Activated T-helper 2 cell treated with anti-CD3 and anti-CD28 coated beads, Interferon-gamma antibody, Interleukin-2, Interleukin-4, amounts not matched to agents 10 μg/mL and 5 μg/mL and 100 μg/mL, durations not matched to agents 14 hours and 24 hours and 36 hours (primary cell): ENCODE data around the gene ZFYVE28. TPM values are rescaled to one million over a fixed set of nuclear protein-coding genes. Genes with fewer than 3 reads are reported as not detected.

ENCODE experiments used
- DNase-seq: peaks from one replicate; pipeline ENCODE4 v3.0.0; 2021; ENCODE audit warnings: low spot score
- H3K27ac Mint-ChIP-seq: one replicate; pipeline ENCODE4 v1.8.0; 2021; ENCODE audit warnings: mixed read lengths
- H3K27me3 Mint-ChIP-seq: one replicate; pipeline ENCODE4 v1.8.0; 2021; ENCODE audit warnings: low read depth, mixed read lengths
- H3K36me3 Mint-ChIP-seq: one replicate; pipeline ENCODE4 v1.8.0; 2021; ENCODE audit warnings: low read depth, mixed read lengths
- H3K4me1 Mint-ChIP-seq: one replicate; pipeline ENCODE4 v1.8.0; 2021; ENCODE audit warnings: low read depth, mixed read lengths
- H3K4me3 Mint-ChIP-seq: one replicate; pipeline ENCODE4 v1.8.0; 2021; ENCODE audit warnings: low read depth, mild to moderate bottlenecking, moderate library complexity, mixed read lengths
- H3K9me3 Mint-ChIP-seq: one replicate; pipeline ENCODE4 v1.8.0; 2021; ENCODE audit warnings: mixed read lengths
- intact Hi-C: fragments of 100-400 bp; cut with micrococcal nuclease; formaldehyde crosslinking; loops from one replicate; pipeline ENCODE4 v1.15.1; 2023
- total RNA-seq: library from RNA; stranded (reverse); gene quantifications from 2 replicates; pipeline ENCODE4 v1.2.3, GENCODE V29; 2022

Gene ZFYVE28
- total RNA-seq, 1 donor from 2014 or later, result 10.0 TPM

GRCh38 chr4:2292646-2293108 is 125.8 kb downstream of the ZFYVE28 start:
- Mint-ChIP-seq H3K4me1 (peaks cover 11% of the 10 kb centered on the region), H3K27ac (no peak overlapping the region), H3K9me3 (no peaks in the 10 kb centered on the region), H3K4me3 (no peak overlapping the region), H3K27me3 (peaks cover 5% of the 10 kb centered on the region), H3K36me3 (no peaks in the 10 kb centered on the region)
- no peak for DNase-seq
- intact Hi-C loops, result no loop called here

GRCh38 chr4:2291705-2292645 is 126.5 kb downstream of the ZFYVE28 start:
- no peak for DNase-seq
- H3K36me3 Mint-ChIP-seq, result no peaks in the 10 kb centered on the region
- H3K4me1 Mint-ChIP-seq, result peaks cover 11% of the 10 kb centered on the region
- H3K9me3 Mint-ChIP-seq, result no peaks in the 10 kb centered on the region
- H3K27me3 Mint-ChIP-seq, result peaks cover 5% of the 10 kb centered on the region
- no peak overlapping the region for H3K27ac Mint-ChIP-seq
- intact Hi-C loops, result no loop called here
- no peak overlapping the region for H3K4me3 Mint-ChIP-seq

- intact Hi-C loops, result no loop called here
- Mint-ChIP-seq H3K27ac (peak overlapping the region; percentile 46), H3K27me3 (peaks cover 5% of the 10 kb centered on the region), H3K36me3 (no peaks in the 10 kb centered on the region), H3K4me3 (peak overlapping the region; percentile 35), H3K4me1 (peaks cover 11% of the 10 kb centered on the region), H3K9me3 (no peaks in the 10 kb centered on the region)
- DNase-seq, result peak; percentile 52
Observed at GRCh38 chr4:2290974-2291704, 127.3 kb downstream of the ZFYVE28 start.

GRCh38 chr4:2290488-2290887 is 128.0 kb downstream of the ZFYVE28 start:
- Mint-ChIP-seq H3K27me3 (peaks cover 5% of the 10 kb centered on the region), H3K4me3 (no peak overlapping the region), H3K36me3 (no peaks in the 10 kb centered on the region), H3K4me1 (peaks cover 10% of the 10 kb centered on the region), H3K27ac (no peak overlapping the region), H3K9me3 (no peaks in the 10 kb centered on the region)
- intact Hi-C loops, result no loop called here
- no peak for DNase-seq

- H3K27ac Mint-ChIP-seq, result no peak overlapping the region
- H3K36me3 Mint-ChIP-seq, result no peaks in the 10 kb centered on the region
- H3K9me3 Mint-ChIP-seq, result no peaks in the 10 kb centered on the region
- intact Hi-C loops, result no loop called here
- H3K4me3 Mint-ChIP-seq, result no peak overlapping the region
- peaks cover 10% of the 10 kb centered on the region for H3K4me1 Mint-ChIP-seq
- DNase-seq, result no peak
- peaks cover 5% of the 10 kb centered on the region for H3K27me3 Mint-ChIP-seq
Observed at GRCh38 chr4:2289955-2290333, 128.5 kb downstream of the ZFYVE28 start.

- no peak overlapping the region for H3K27ac Mint-ChIP-seq
- H3K4me1 Mint-ChIP-seq, result peaks cover 10% of the 10 kb centered on the region
- intact Hi-C loops, result no loop called here
- H3K36me3 Mint-ChIP-seq, result no peaks in the 10 kb centered on the region
- no peak overlapping the region for H3K4me3 Mint-ChIP-seq
- H3K9me3 Mint-ChIP-seq, result no peaks in the 10 kb centered on the region
- no peak for DNase-seq
- peaks cover 5% of the 10 kb centered on the region for H3K27me3 Mint-ChIP-seq
Observed at GRCh38 chr4:2289311-2289954, 129.0 kb downstream of the ZFYVE28 start.

- DNase-seq, result no peak
- Mint-ChIP-seq H3K9me3 (no peaks in the 10 kb centered on the region), H3K27me3 (peaks cover 3% of the 10 kb centered on the region), H3K27ac (no peak overlapping the region), H3K4me3 (no peak overlapping the region), H3K4me1 (peaks cover 10% of the 10 kb centered on the region), H3K36me3 (no peaks in the 10 kb centered on the region)
- intact Hi-C loops, result no loop called here
Observed at GRCh38 chr4:2288051-2288541, 130.3 kb downstream of the ZFYVE28 start.

GRCh38 chr4:2287594-2287915 is 130.9 kb downstream of the ZFYVE28 start:
- Mint-ChIP-seq H3K9me3 (no peaks in the 10 kb centered on the region), H3K4me3 (no peak overlapping the region), H3K36me3 (no peaks in the 10 kb centered on the region), H3K27me3 (no peaks in the 10 kb centered on the region), H3K27ac (no peak overlapping the region), H3K4me1 (peaks cover 11% of the 10 kb centered on the region)
- DNase-seq, result no peak
- intact Hi-C loops, result no loop called here

GRCh38 chr4:2286904-2287593 is 131.4 kb downstream of the ZFYVE28 start:
- DNase-seq, result no peak
- Mint-ChIP-seq H3K4me3 (no peak overlapping the region), H3K27ac (no peak overlapping the region), H3K4me1 (peaks cover 16% of the 10 kb centered on the region), H3K27me3 (no peaks in the 10 kb centered on the region), H3K9me3 (no peaks in the 10 kb centered on the region), H3K36me3 (no peaks in the 10 kb centered on the region)
- intact Hi-C loops, result no loop called here

- intact Hi-C loops, result no loop called here
- no peak overlapping the region for H3K27ac Mint-ChIP-seq
- no peak for DNase-seq
- no peaks in the 10 kb centered on the region for H3K27me3 Mint-ChIP-seq
- H3K4me1 Mint-ChIP-seq, result peaks cover 25% of the 10 kb centered on the region
- H3K36me3 Mint-ChIP-seq, result no peaks in the 10 kb centered on the region
- no peaks in the 10 kb centered on the region for H3K9me3 Mint-ChIP-seq
- H3K4me3 Mint-ChIP-seq, result no peak overlapping the region
Observed at GRCh38 chr4:2285613-2286381, 132.6 kb downstream of the ZFYVE28 start.

GRCh38 chr4:2284934-2285612 is 133.4 kb downstream of the ZFYVE28 start:
- H3K4me1 Mint-ChIP-seq, result peaks cover 26% of the 10 kb centered on the region
- H3K27me3 Mint-ChIP-seq, result no peaks in the 10 kb centered on the region
- H3K36me3 Mint-ChIP-seq, result no peaks in the 10 kb centered on the region
- no peaks in the 10 kb centered on the region for H3K9me3 Mint-ChIP-seq
- H3K27ac Mint-ChIP-seq, result no peak overlapping the region
- H3K4me3 Mint-ChIP-seq, result no peak overlapping the region
- no peak for DNase-seq
- intact Hi-C loops, result no loop called here
